ENCODE measurements around the gene MPV17L2. TPM values are rescaled to one million over a fixed set of nuclear protein-coding genes. Genes with fewer than 3 reads are reported as not detected.
A peak's percentile ranks its signal among the peaks of the same experiment; 100 is the strongest.

Gene MPV17L2
- total and polyA plus RNA-seq, 2 of the 4 experiments (the other 2 are of a cell fraction) = 7.2 to 19.5 TPM

DNA sequence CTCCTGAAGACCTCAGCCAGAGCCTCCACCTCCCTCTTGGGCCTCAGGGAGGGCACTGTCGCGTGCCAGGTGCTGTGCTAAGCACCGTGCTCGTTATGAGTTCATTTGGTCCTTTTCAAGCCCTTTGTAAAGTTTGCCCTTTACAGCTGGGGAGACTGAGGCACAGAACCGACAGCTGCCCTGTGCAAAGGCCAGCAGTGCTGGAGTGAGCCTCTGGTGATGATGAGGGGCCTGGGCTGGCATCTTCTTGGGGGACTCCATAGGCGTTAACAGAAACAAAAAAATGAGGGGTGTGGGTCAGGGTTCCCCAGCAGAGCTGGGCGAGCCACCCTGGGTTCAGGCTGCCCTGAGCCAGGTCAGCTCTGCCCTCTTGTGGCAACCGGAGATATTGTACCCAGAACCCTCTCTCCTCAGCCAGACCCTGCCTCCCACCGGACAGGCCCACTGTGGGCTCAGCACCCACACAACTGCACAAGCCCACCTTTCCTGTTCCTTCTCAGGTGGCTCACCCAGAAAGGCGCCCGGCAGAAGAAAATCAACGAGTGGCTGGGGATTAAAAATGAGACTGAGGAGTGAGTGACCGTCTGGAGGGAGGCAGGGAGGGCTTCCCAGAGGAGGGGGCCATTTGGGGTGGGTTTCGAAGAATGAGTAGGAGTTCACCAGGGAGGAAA is 24.9 kb upstream of the MPV17L2 start:
- no peaks in the 10 kb centered on the region for H3K9me3 ChIP-seq (ENCODE audit: control insufficient read depth, insufficient read depth, low read length)
- ChIA-PET CTCF (interaction anchor here (0.7 to 1.0 kb wide), 2 partner anchors 9 to 16 kb away, joined by 3 to 4 read pairs; no protein-coding TSS in a partner anchor), POLR2A (ENCODE audit: unreplicated experiment) (no interaction called here)
- peak overlapping the region; percentile 1 for H2AFZ ChIP-seq (replicated peaks; ENCODE audit: low read length, poor library complexity)
- H2AK9ac ChIP-seq (replicated peaks; ENCODE audit: low read depth, low read length, poor library complexity) = no peak overlapping the region
- peaks cover 37% of the 10 kb centered on the region for H3K36me3 ChIP-seq (ENCODE audit: control insufficient read depth, insufficient read depth, low read length)
- 70% methylated on average over 2 of the region's 14 CpGs; no CpG with 5 or more reads in 1 of the 2 experiments for whole genome bisulfite sequencing, 2 experiments (ENCODE audit: extremely low coverage in 2 of 2, insufficient read length in 1 of 2)
- H3K79me1 ChIP-seq (ENCODE audit: low read depth in 1 of 2, low read length in 2 of 2) = no peaks in the 10 kb centered on the region
- H3K4me1 ChIP-seq (ENCODE audit: control insufficient read depth, insufficient read depth, low read length) = no peaks in the 10 kb centered on the region
- no peak overlapping the region for H3K9ac ChIP-seq (ENCODE audit: low read depth, low read length)
- no peak overlapping the region for H3K27ac ChIP-seq (ENCODE audit: insufficient read depth, low read length)
- H3K4me2 ChIP-seq (ENCODE audit: low read depth, low read length) = no peak overlapping the region
- ATAC-seq (ENCODE audit: low read depth) (peak; percentile 93), DNase-seq (peak; percentile 16)
- H3K56ac ChIP-seq (ENCODE audit: extremely low read depth, insufficient read depth, low read length) = no peak overlapping the region
- in situ Hi-C loops (cut with MboI; ENCODE audit: low sequenced_read_pairs) (no loop called here), intact Hi-C loops (cut with micrococcal nuclease) (loop anchor here (1.0 kb wide), 1 partner anchor 55 kb away; no protein-coding TSS in a partner anchor), dilution Hi-C loops (cut with HindIII; ENCODE audit: low sequenced_read_pairs, unreplicated experiment) (no loop called here)
- H2BK120ac ChIP-seq (ENCODE audit: low read depth, low read length) = no peak overlapping the region
- no peaks in the 10 kb centered on the region for H3K9me1 ChIP-seq (ENCODE audit: insufficient read depth, low read length)
- no peak overlapping the region for H3K4ac ChIP-seq (ENCODE audit: low read depth, low read length)
- no peak overlapping the region for H2BK5ac ChIP-seq (ENCODE audit: low read depth, low read length, poor library complexity, severe bottlenecking)
- H2BK15ac ChIP-seq (ENCODE audit: low read depth, low read length) = no peak overlapping the region
- no peaks in the 10 kb centered on the region for H3K27me3 ChIP-seq (ENCODE audit: control insufficient read depth, insufficient read depth, low read length)
- no TSS peak for BruUV-seq (replicated peaks)
- no peaks in the 10 kb centered on the region for H4K20me1 ChIP-seq (ENCODE audit: insufficient read depth, low read length)
- no peak overlapping the region for H2BK20ac ChIP-seq (ENCODE audit: low read depth, low read length)
- no peak overlapping the region for H4K91ac ChIP-seq (ENCODE audit: insufficient read depth, low read depth, low read length)
- H3K14ac ChIP-seq (replicated peaks; ENCODE audit: low read depth, low read length) = no peak overlapping the region
- H3K4me3 ChIP-seq (ENCODE audit: insufficient read depth, low read depth, low read length) = no peak overlapping the region
- H3K18ac ChIP-seq (ENCODE audit: low read depth, low read length) = no peak overlapping the region
- TF ChIP-seq CEBPB (IDR thresholded peaks at IDR 0.05; ENCODE audit: low read depth, low read length) = no peak
- no peak for TF ChIP-seq RFX5 (IDR thresholded peaks at IDR 0.05; ENCODE audit: low read depth, low read length)
- TF ChIP-seq, protein P1, sequence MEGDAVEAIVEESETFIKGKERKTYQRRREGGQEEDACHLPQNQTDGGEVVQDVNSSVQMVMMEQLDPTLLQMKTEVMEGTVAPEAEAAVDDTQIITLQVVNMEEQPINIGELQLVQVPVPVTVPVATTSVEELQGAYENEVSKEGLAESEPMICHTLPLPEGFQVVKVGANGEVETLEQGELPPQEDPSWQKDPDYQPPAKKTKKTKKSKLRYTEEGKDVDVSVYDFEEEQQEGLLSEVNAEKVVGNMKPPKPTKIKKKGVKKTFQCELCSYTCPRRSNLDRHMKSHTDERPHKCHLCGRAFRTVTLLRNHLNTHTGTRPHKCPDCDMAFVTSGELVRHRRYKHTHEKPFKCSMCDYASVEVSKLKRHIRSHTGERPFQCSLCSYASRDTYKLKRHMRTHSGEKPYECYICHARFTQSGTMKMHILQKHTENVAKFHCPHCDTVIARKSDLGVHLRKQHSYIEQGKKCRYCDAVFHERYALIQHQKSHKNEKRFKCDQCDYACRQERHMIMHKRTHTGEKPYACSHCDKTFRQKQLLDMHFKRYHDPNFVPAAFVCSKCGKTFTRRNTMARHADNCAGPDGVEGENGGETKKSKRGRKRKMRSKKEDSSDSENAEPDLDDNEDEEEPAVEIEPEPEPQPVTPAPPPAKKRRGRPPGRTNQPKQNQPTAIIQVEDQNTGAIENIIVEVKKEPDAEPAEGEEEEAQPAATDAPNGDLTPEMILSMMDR (conservative IDR thresholded peaks at IDR 0.05; ENCODE audit: low read depth, low read length) = peak; percentile 65
- peak; percentile 70 for TF ChIP-seq SMC3 (IDR thresholded peaks at IDR 0.05; ENCODE audit: low read depth, low read length)
- TF ChIP-seq BHLHE40 (IDR thresholded peaks at IDR 0.05; ENCODE audit: low read depth, low read length) = no peak
- TF ChIP-seq FOS (IDR thresholded peaks at IDR 0.05; ENCODE audit: low read depth, low read length) = no peak
- TF ChIP-seq MXI1 (IDR thresholded peaks at IDR 0.05; ENCODE audit: borderline replicate concordance, low read depth, low read length) = no peak
- no peak for TF ChIP-seq MAZ (IDR thresholded peaks at IDR 0.05; ENCODE audit: borderline replicate concordance, low read depth, low read length)
- no peak for TF ChIP-seq RCOR1 (IDR thresholded peaks at IDR 0.05; ENCODE audit: insufficient replicate concordance, low read length)
- no peak for TF ChIP-seq POLR2A (IDR thresholded peaks at IDR 0.05; ENCODE audit: low read depth, low read length)
- no peak for TF ChIP-seq NFE2L2 (IDR thresholded peaks at IDR 0.05; ENCODE audit: low read depth, low read length)
- peak; percentile 66 for TF ChIP-seq RAD21 (IDR thresholded peaks at IDR 0.05; ENCODE audit: low read length)
- H4K5ac ChIP-seq (ENCODE audit: low read depth, low read length) = no peak overlapping the region
- no peak overlapping the region for H2AK5ac ChIP-seq (ENCODE audit: low read depth, low read length)
- H3K23ac ChIP-seq (ENCODE audit: low read depth, low read length) = no peak overlapping the region
- no peak overlapping the region for H4K8ac ChIP-seq (ENCODE audit: low read depth in 2 of 2, low read length in 2 of 2)

Data from IMR-90 (cell line).